ENCODE data around the gene PHLPP1.
"Not testable (repeated sequence)": the region's sequence is repeated elsewhere in the genome, so short reads cannot be mapped to it uniquely, and the experiment has no call there.

Gene PHLPP1

GRCh38 chr18:62900132-62900883 lies 185.0 kb downstream of the PHLPP1 start:
- no peak for DNase-seq

GRCh38 chr18:62902776-62903175 lies 187.4 kb downstream of the PHLPP1 start:
- DNase-seq = no peak

- no peak for DNase-seq
Measured at GRCh38 chr18:62904396-62905285, 189.3 kb downstream of the PHLPP1 start.

- no peak for DNase-seq
Measured at GRCh38 chr18:62912885-62913284, 197.5 kb downstream of the PHLPP1 start.

GRCh38 chr18:62913824-62914223 lies 198.5 kb downstream of the PHLPP1 start:
- not testable (repeated sequence) for DNase-seq

- DNase-seq = no peak
Measured at GRCh38 chr18:62914871-62915392, 199.6 kb downstream of the PHLPP1 start.

GRCh38 chr18:62918361-62918760 lies 203.0 kb downstream of the PHLPP1 start:
- no peak for DNase-seq

- DNase-seq = no peak
Measured at GRCh38 chr18:62919109-62919838, 203.9 kb downstream of the PHLPP1 start.

GRCh38 chr18:62925031-62925688 lies 209.8 kb downstream of the PHLPP1 start:
- DNase-seq = no peak

GRCh38 chr18:62928326-62928725 lies 213.0 kb downstream of the PHLPP1 start:
- DNase-seq = no peak

GRCh38 chr18:62933261-62933887 lies 218.0 kb downstream of the PHLPP1 start:
- DNase-seq = no peak

- no peak for DNase-seq
Measured at GRCh38 chr18:62935994-62936393, 220.7 kb downstream of the PHLPP1 start.

- no peak for DNase-seq
Measured at GRCh38 chr18:62937065-62937464, 221.7 kb downstream of the PHLPP1 start.

- DNase-seq = no peak
Measured at GRCh38 chr18:62938006-62938405, 222.7 kb downstream of the PHLPP1 start.

- DNase-seq = no peak
Measured at GRCh38 chr18:62938487-62938886, 223.1 kb downstream of the PHLPP1 start.

- no peak for DNase-seq
Measured at GRCh38 chr18:62939433-62939832, 224.1 kb downstream of the PHLPP1 start.

- no peak for DNase-seq
Measured at GRCh38 chr18:62939926-62940325, 224.6 kb downstream of the PHLPP1 start.

- no peak for DNase-seq
Measured at GRCh38 chr18:62942578-62942977, 227.2 kb downstream of the PHLPP1 start.

GRCh38 chr18:62944454-62944853 lies 229.1 kb downstream of the PHLPP1 start:
- DNase-seq = no peak

GRCh38 chr18:62948788-62949187 lies 233.4 kb downstream of the PHLPP1 start:
- no peak for DNase-seq

GRCh38 chr18:62950246-62950645 lies 234.9 kb downstream of the PHLPP1 start:
- DNase-seq = no peak

GRCh38 chr18:62952807-62953206 lies 237.5 kb downstream of the PHLPP1 start:
- DNase-seq = no peak
